AG04450 (cell line): ENCODE results near the gene GSG1L. TPM values are rescaled to one million over a fixed set of nuclear protein-coding genes. Genes with fewer than 3 reads are reported as not detected.

ENCODE experiments used
- CTCF ChIA-PET: fragments of 300-600, 350-600 bp; formaldehyde crosslinking; extraction: SDS; loops from one replicate; lab custom pipeline; 2022; ENCODE audit warnings: antibody characterized with exemption, inconsistent platforms; lab: Charles Lee
- POLR2A ChIA-PET: fragments of 350-600 bp; formaldehyde crosslinking; extraction: SDS; loops from one replicate; lab custom pipeline; 2021; ENCODE audit warnings: antibody characterized with exemption, inconsistent platforms; lab: Yijun Ruan, JAX
- DNase-seq: peaks from one replicate; pipeline ENCODE4 v3.0.0-alpha.2; 2011; ENCODE audit warnings: low read depth, low spot score
- H3K27ac ChIP-seq: one replicate; pipeline ENCODE4 v1.5.1; 2012; ENCODE audit warnings: low read depth, low read length, control low read depth
- H3K27me3 ChIP-seq: one replicate; pipeline ENCODE4 v1.6.0; 2012; ENCODE audit warnings: low read length; ENCODE audit not compliant: control insufficient read depth, insufficient read depth
- H3K4me3 ChIP-seq: 2 replicates; pipeline ENCODE4 v1.5.1; 2011; ENCODE audit warnings: mild to moderate bottlenecking, low read depth, low read length, control low read depth
- H3K9me3 ChIP-seq: 2 replicates; pipeline ENCODE4 v1.5.1; 2012; ENCODE audit warnings: low read length; ENCODE audit not compliant: control insufficient read depth, insufficient read depth
- polyA plus RNA-seq: library from polyadenylated mRNA; depleted of rRNA; stranded (reverse); fragments of >200 nt; gene quantifications from 2 replicates; pipeline ENCODE4 v1.2.3, GENCODE V29; 2011; rRNA removed
- small RNA-seq: library from RNA; depleted of rRNA; stranded (forward); fragments of <200 nt; gene quantifications from one replicate; pipeline ENCODE3, GENCODE V24; 2012; ENCODE audit warnings: low read depth; ENCODE audit not compliant: insufficient read length
- TF ChIP-seq, protein P1 (sequence below): IDR thresholded peaks from 2 replicates; pipeline ENCODE4 v1.5.1; 2011; ENCODE audit warnings: low read depth, low read length, control low read depth, inconsistent platforms

Gene GSG1L
- polyA plus RNA-seq, 1 experiment = not detected

DNA sequence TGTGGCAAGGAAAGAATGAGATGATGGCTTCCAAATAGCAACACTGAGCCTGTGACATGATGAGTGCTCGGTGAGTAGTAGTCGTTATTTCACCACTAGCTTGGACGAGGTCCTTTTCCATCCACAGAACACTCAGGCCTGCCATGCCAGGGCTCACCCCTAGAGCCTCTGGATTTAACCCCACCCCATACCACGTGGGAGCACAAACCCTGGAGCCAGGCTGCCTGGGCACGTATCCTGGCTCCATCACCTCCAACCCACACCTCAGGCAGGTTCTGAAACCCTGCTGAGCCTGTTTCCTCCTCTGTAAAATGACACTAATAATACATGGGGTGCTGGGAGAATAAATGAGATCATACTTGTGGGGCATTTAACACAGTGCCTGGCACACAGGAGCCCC is 321.2 kb downstream of the GSG1L start:
- no peaks in the 10 kb centered on the region for H3K27me3 ChIP-seq
- TF ChIP-seq, protein P1, sequence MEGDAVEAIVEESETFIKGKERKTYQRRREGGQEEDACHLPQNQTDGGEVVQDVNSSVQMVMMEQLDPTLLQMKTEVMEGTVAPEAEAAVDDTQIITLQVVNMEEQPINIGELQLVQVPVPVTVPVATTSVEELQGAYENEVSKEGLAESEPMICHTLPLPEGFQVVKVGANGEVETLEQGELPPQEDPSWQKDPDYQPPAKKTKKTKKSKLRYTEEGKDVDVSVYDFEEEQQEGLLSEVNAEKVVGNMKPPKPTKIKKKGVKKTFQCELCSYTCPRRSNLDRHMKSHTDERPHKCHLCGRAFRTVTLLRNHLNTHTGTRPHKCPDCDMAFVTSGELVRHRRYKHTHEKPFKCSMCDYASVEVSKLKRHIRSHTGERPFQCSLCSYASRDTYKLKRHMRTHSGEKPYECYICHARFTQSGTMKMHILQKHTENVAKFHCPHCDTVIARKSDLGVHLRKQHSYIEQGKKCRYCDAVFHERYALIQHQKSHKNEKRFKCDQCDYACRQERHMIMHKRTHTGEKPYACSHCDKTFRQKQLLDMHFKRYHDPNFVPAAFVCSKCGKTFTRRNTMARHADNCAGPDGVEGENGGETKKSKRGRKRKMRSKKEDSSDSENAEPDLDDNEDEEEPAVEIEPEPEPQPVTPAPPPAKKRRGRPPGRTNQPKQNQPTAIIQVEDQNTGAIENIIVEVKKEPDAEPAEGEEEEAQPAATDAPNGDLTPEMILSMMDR = no peak
- POLR2A ChIA-PET = no interaction called here
- CTCF ChIA-PET = interaction anchor here (1.3 kb wide), 1 partner anchor 38 kb away, joined by 4 read pairs; no protein-coding TSS in a partner anchor
- peaks cover 5% of the 10 kb centered on the region; the same call in 1 of the 2 replicates for H3K9me3 ChIP-seq
- no peak overlapping the region for H3K27ac ChIP-seq
- H3K4me3 ChIP-seq = no peak overlapping the region
- no peak for DNase-seq

DNA sequence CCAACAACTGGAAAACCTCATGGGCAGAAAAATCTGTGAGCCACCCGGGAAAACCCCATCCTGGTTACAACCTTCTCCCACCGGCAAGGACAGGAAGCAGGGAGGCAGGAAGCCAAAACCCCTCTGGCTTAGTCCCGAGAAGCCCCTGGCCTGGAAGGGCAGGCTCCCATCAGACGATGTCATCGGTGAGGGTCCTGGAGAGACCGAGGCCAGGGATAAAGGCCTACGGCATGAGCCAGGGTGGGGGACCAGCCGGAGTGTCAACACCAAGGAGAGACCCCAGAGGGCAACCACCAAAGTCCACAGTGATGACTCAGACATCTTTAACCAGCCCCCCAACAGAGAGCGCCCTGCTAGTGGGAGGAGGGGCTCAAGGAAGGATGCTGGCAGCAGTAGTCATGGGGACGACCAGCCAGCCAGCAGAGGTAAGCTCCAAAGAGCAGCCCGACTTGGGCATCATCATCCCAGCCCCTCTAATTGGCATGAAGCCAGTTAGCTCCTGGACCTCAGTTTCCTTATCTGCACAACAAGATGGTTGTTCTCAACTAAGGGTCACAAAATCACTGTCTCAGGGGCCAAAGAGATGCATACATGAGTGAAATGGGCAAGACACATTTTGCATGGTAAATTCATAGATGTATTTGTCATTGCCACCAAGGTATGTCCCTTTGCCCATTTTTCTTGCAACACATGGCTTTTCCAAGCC is 322.9 kb downstream of the GSG1L start:
- ChIA-PET POLR2A (no interaction called here), CTCF (no interaction called here)
- Histone ChIP-seq H3K27me3 (no peaks in the 10 kb centered on the region), H3K27ac (no peak overlapping the region), H3K9me3 (peaks cover 5% of the 10 kb centered on the region; the same call in 1 of the 2 replicates), H3K4me3 (no peak overlapping the region)
- no peak for DNase-seq
- TF ChIP-seq, protein P1 = no peak

DNA sequence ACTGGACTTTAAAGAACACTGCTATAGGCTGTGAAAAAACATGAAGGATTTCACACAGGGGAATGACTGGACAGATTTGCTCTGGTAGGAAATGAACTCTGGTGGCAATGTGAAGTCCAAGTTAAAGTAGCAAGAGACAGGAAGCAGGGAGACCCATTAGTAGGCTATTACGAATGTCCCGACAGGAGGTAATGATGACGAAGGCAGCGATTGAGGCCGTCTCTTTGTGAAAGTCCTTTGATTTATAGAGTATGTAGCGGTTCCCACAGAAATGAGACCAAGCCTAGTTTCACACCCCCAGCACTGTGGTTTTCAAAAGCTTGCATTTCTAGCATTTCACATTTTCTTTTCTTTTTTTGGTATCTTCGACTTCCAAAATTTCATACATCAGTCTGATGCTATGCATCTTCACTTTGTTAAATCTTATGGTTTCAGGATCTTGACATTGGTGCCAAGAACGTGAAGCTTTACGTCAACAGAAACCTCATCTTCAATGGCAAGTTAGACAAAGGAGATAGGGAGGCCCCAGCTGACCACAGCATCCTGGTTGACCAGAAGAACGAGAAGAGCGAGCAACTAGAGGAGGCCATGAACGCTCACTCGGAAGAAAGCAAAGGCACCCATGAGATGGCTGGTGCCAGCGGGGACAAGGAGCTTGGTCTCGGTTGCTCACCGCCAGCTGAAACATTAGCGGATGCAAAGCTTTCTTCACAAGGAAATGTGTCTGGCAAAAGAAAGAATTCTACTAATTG is 323.7 kb downstream of the GSG1L start:
- ChIA-PET POLR2A (no interaction called here), CTCF (no interaction called here)
- Histone ChIP-seq H3K4me3 (no peak overlapping the region), H3K27ac (no peak overlapping the region), H3K27me3 (no peaks in the 10 kb centered on the region), H3K9me3 (peaks cover 5% of the 10 kb centered on the region; the same call in 1 of the 2 replicates)
- TF ChIP-seq, protein P1 = no peak
- no peak for DNase-seq

DNA sequence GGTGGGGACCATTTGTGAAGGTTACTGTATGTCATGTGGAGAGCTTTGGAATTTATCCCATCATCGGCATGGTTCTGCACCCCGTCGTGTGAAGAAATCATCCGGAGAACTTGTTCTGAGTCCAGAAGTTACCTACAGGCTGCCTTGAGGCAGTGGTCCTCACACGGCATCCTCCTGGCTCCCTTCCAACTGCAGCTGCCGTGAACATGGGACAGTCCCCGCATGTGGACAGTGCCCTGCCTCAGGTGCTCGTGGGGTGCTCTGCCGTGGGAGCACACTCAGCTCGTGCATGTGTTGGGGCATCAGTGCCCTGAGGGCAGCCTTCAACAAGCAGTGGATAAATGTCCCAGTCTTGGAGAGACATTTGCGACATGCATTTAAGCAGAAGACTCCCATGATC is 324.9 kb downstream of the GSG1L start:
- no peak overlapping the region for H3K4me3 ChIP-seq
- no peaks in the 10 kb centered on the region for H3K9me3 ChIP-seq
- no peak for DNase-seq
- POLR2A ChIA-PET = no interaction called here
- CTCF ChIA-PET = interaction anchor here (0.5 to 0.7 kb wide), 2 partner anchors 10 to 130 kb away, joined by 3 read pairs; no protein-coding TSS in a partner anchor
- TF ChIP-seq, protein P1 = no peak
- H3K27me3 ChIP-seq = no peaks in the 10 kb centered on the region
- no peak overlapping the region for H3K27ac ChIP-seq

Small RNA genes within 50 kb of the gene (small RNA-seq; reads per million reads assigned to genes)
- gene RNU6-1241P (not detected), gene RNU6-159P (not detected)

Other genes starting within 250 kb of the GSG1L start
- 207 and 212 TPM in 2 replicates for gene XPO6, start 148.3 kb upstream of the GSG1L start, polyA plus RNA-seq
- 0.01 and 0.02 TPM in 2 replicates for gene SBK1, start 228.8 kb upstream of the GSG1L start, polyA plus RNA-seq